K562 (cell line): ENCODE measurements around the gene CEP295NL. TPM values are rescaled to one million over a fixed set of nuclear protein-coding genes. Genes with fewer than 3 reads are reported as not detected.
A peak's percentile ranks its signal among the peaks of the same experiment; 100 is the strongest.

Experiments used
- ATAC-seq: fragments of 200-7000 bp; cut with Tn5 transposase; 3 replicates; pipeline ENCODE4 v1.9.1; 2020; ENCODE audit warnings: moderate library complexity
- BruUV-seq: library from RNA; stranded (reverse); fragments of 400-500 nt; replicated peaks from 2 replicates; lab custom pipeline; 2021; lab: Mats Ljungman, UMichigan
- CTCF ChIA-PET: fragments of 300-600 bp; formaldehyde crosslinking; extraction: SDS; loops from one replicate; lab custom pipeline; 2021; ENCODE audit warnings: low intra/inter-chr PET ratio; lab: Yijun Ruan, JAX
- POLR2A ChIA-PET: fragments of 300-600, 350-650 bp; sonication (Branson Sonifier 250); formaldehyde crosslinking; extraction: SDS; loops from one replicate; lab custom pipeline; 2021; ENCODE audit warnings: antibody characterized with exemption, inconsistent platforms; lab: Yijun Ruan, JAX
- DNase-seq, 4 experiments: peaks; one replicate each; pipeline versions ENCODE4 v3.0.0 to v3.0.0-alpha.2; 2011 to 2018; ENCODE audit warnings: low spot score in 3 of 4, mixed read lengths in 3 of 4; ENCODE audit errors: extremely low read depth in 1 of 4
- FAIRE-seq: peaks from 2 replicates; lab custom pipeline; 2011; peaks lifted over from hg19 to GRCh38; lab: Jason Lieb, UNC
- H2AFZ ChIP-seq: 2 replicates; pipeline ENCODE4 v1.6.0; 2011; ENCODE audit warnings: low read depth, low read length, control low read depth, inconsistent platforms
- H3K27ac ChIP-seq: fragments of 200-600 bp; 3 replicates; pipeline ENCODE4 v1.8.0; 2011; ENCODE audit warnings: low read depth, mild to moderate bottlenecking, control low read depth, inconsistent platforms, low read length, moderate library complexity, mixed read lengths; ENCODE audit errors: extremely low read depth
- H3K27me3 ChIP-seq, 2 experiments: fragments of 300-600 bp in 1 of 2; 2 replicates in 1 of 2; 3 replicates in 1 of 2; pipeline versions ENCODE4 v1.6.0 to v1.8.0; 2011; ENCODE audit warnings: inconsistent platforms in 2 of 2, low read length in 2 of 2, mild to moderate bottlenecking in 1 of 2, mixed read lengths in 1 of 2, moderate library complexity in 1 of 2; ENCODE audit not compliant: control insufficient read depth in 2 of 2, insufficient read depth in 2 of 2
- H3K36me3 ChIP-seq: fragments of 300-600 bp; 3 replicates; pipeline ENCODE4 v1.8.0; 2011; ENCODE audit warnings: mild to moderate bottlenecking, low read length, inconsistent platforms; ENCODE audit not compliant: control insufficient read depth, insufficient read depth
- H3K4me1 ChIP-seq, 2 experiments: fragments of 200-600 bp in 1 of 2; replicated peaks in 1 of 2; 2 replicates in 1 of 2; 3 replicates in 1 of 2; pipeline versions ENCODE4 v1.5.1 to v1.8.0; 2011; ENCODE audit warnings: inconsistent platforms in 2 of 2, low read length in 2 of 2, mild to moderate bottlenecking in 1 of 2, mixed read lengths in 1 of 2, moderate library complexity in 1 of 2; ENCODE audit not compliant: control insufficient read depth in 2 of 2, insufficient read depth in 2 of 2
- H3K4me2 ChIP-seq: 2 replicates; pipeline ENCODE4 v1.6.1; 2011; ENCODE audit warnings: low read length, control low read depth, inconsistent platforms, mixed read lengths; ENCODE audit not compliant: insufficient read depth
- H3K4me3 ChIP-seq: fragments of 200-600 bp; sonication (generic), shearing (Covaris generic); 2 replicates; pipeline ENCODE4 v1.5.1; 2016; ENCODE audit warnings: control low read depth, inconsistent platforms
- H3K79me2 ChIP-seq: fragments of 200-600 bp; 3 replicates; pipeline ENCODE4 v1.8.0; 2011; ENCODE audit warnings: low read length, inconsistent platforms; ENCODE audit not compliant: control insufficient read depth, insufficient read depth
- H3K9ac ChIP-seq, 2 experiments: 2 replicates each; pipeline versions ENCODE4 v1.6.0 to v1.6.1; 2011; ENCODE audit warnings: low read depth in 2 of 2, low read length in 2 of 2, control low read depth in 1 of 2, inconsistent platforms in 1 of 2, mild to moderate bottlenecking in 1 of 2, mixed read lengths in 1 of 2; ENCODE audit not compliant: insufficient read depth in 1 of 2
- H3K9me1 ChIP-seq: one replicate; pipeline ENCODE4 v1.6.0; 2011; ENCODE audit warnings: inconsistent platforms, mild to moderate bottlenecking, low read length, moderate library complexity; ENCODE audit not compliant: control insufficient read depth, insufficient read depth
- H3K9me3 ChIP-seq: replicated peaks from 2 replicates; pipeline ENCODE4 v1.5.1; 2011; ENCODE audit warnings: low read depth, low read length, inconsistent platforms; ENCODE audit not compliant: control insufficient read depth, insufficient read depth
- H4K20me1 ChIP-seq: replicated peaks from 2 replicates; pipeline ENCODE4 v1.6.1; 2011; ENCODE audit warnings: low read length, inconsistent platforms, mixed read lengths; ENCODE audit not compliant: control insufficient read depth, insufficient read depth
- ATF1 ChIP-seq, 2 experiments: fragments of 450-650 bp in 1 of 2; IDR thresholded peaks; 2 replicates each; pipeline ENCODE4 v1.6.1; 2016; ENCODE audit warnings: missing compliant biosample characterization in 1 of 2, missing genetic modification characterization in 1 of 2
- ATF7 ChIP-seq: fragments of 450-650 bp; IDR thresholded peaks from 2 replicates; pipeline ENCODE4 v1.7.1; 2014; ENCODE audit warnings: mild to moderate bottlenecking, moderate library complexity
- CCAR2 ChIP-seq: fragments of 200-400 bp; formaldehyde crosslinking; IDR thresholded peaks from 2 replicates; pipeline ENCODE4 v1.6.1; 2017; ENCODE audit warnings: mild to moderate bottlenecking, low read depth, low read length
- CEBPG ChIP-seq, 3 experiments: fragments of 200-800 bp in 1 of 3; sonication (Bioruptor generic) in 1 of 3; sonication (generic) in 1 of 3; formaldehyde crosslinking in 1 of 3; IDR thresholded peaks in 2 of 3; conservative IDR thresholded peaks in 1 of 3; 2 replicates each; pipeline versions ENCODE4 v1.6.1 to v1.8.0; 2016 to 2022; ENCODE audit warnings: missing compliant biosample characterization in 2 of 3, missing genetic modification characterization in 2 of 3, mild to moderate bottlenecking in 1 of 3, missing genetic modification reagents in 1 of 3
- CXXC5 ChIP-seq: fragments of 250-450 bp; sonication (Bioruptor Pico); IDR thresholded peaks from 2 replicates; pipeline ENCODE4 v1.8.0; 2022; ENCODE audit warnings: inconsistent platforms, mild to moderate bottlenecking, moderate library complexity
- FUS ChIP-seq: fragments of 200-400 bp; formaldehyde crosslinking; optimal IDR thresholded peaks from 2 replicates; pipeline ENCODE3; 2017; ENCODE audit warnings: low read depth, low read length
- HSF4 ChIP-seq: fragments of 250-450 bp; sonication (Bioruptor Pico); IDR thresholded peaks from 2 replicates; pipeline ENCODE4 v2.1.2; 2022; ENCODE audit warnings: mild to moderate bottlenecking, moderate library complexity, borderline replicate concordance
- JUND ChIP-seq, 2 experiments: IDR thresholded peaks; 2 replicates in 1 of 2; 3 replicates in 1 of 2; pipeline ENCODE4 v1.6.1; 2011; ENCODE audit warnings: borderline replicate concordance in 2 of 2, low read depth in 2 of 2, low read length in 2 of 2, improper control_type of control experiment in 1 of 2, missing biosample characterization in 1 of 2, missing genetic modification characterization in 1 of 2, missing genetic modification reagents in 1 of 2
- NR2F6 ChIP-seq: fragments of 450-650 bp; formaldehyde crosslinking; IDR thresholded peaks from 2 replicates; pipeline ENCODE4 v1.4.0; 2020; ENCODE audit warnings: mild to moderate bottlenecking
- SETDB1 ChIP-seq: IDR thresholded peaks from one replicate; pipeline ENCODE4 v1.6.1; 2012; ENCODE audit warnings: low read length, control low read depth, inconsistent platforms
- SRSF3 ChIP-seq: fragments of 200-400 bp; formaldehyde crosslinking; IDR thresholded peaks from 2 replicates; pipeline ENCODE4 v1.6.1; 2016; ENCODE audit warnings: mild to moderate bottlenecking, low read length, moderate library complexity; ENCODE audit not compliant: insufficient read depth
- TBP ChIP-seq: optimal IDR thresholded peaks from 2 replicates; pipeline ENCODE3; 2011; ENCODE audit warnings: low read depth, low read length, improper control_type of control experiment
- TEAD4 ChIP-seq, 2 experiments: sonication (generic) in 1 of 2; formaldehyde crosslinking in 1 of 2; IDR thresholded peaks; 2 replicates each; pipeline versions ENCODE4 v1.6.1 to v1.8.0; 2012 to 2022; ENCODE audit warnings: borderline replicate concordance in 1 of 2, inconsistent platforms in 1 of 2, low read length in 1 of 2, mild to moderate bottlenecking in 1 of 2, missing genetic modification reagents in 1 of 2
- ZNF551 ChIP-seq: fragments of 250-450 bp; sonication (Bioruptor Pico); IDR thresholded peaks from 2 replicates; pipeline ENCODE4 v1.5.0; 2021; ENCODE audit warnings: mild to moderate bottlenecking, moderate library complexity
- WGBS: fragments of 100-300 bp; shearing (Covaris generic); methylation state at CpG from one replicate; pipeline ENCODE4 v1.1.6; 2016; ENCODE audit warnings: low coverage, mixed read lengths; ENCODE audit not compliant: insufficient coverage; ENCODE audit errors: missing lambda C conversion rate; 5-methylcytosine and 5-hydroxymethylcytosine counted together
- in situ Hi-C: fragments of 300-500 bp; cut with MboI; formaldehyde crosslinking; loops from 4 replicates; pipeline ENCODE4 v1.15.0; 2018; ENCODE audit warnings: inconsistent platforms, mixed read lengths
- intact Hi-C: fragments of 100-400 bp; cut with micrococcal nuclease; formaldehyde crosslinking; loops from 2 replicates; pipeline ENCODE4 v1.14.2; 2022
- polyA plus RNA-seq, 8 experiments: library from polyadenylated mRNA; depleted of rRNA in 4 of 8; stranded (reverse) in 5 of 8; unstranded in 3 of 8; fragments of >200 nt; fragmentation: Nextera tagmentation in 2 of 8; fragmentation: Illumina TruSeq in 1 of 8; extraction: Ambion mirVana in 2 of 8; extraction: Trizol in 1 of 8; gene quantifications; 2 replicates each; pipeline versions ENCODE4 v1.2.1 to v1.2.3, GENCODE V29; 2011 to 2014; ENCODE audit warnings: inconsistent platforms in 1 of 8, missing spikeins in 1 of 8
- total RNA-seq, 7 experiments: library from RNA; depleted of rRNA in 6 of 7; stranded (reverse); fragments of >200 nt in 6 of 7; fragmentation: Illumina TruSeq in 2 of 7; extraction: Trizol in 2 of 7; gene quantifications; 2 replicates each; pipeline versions ENCODE4 v1.2.1 to v1.2.3, GENCODE V29; 2011 to 2021; ENCODE audit warnings: low replicate concordance in 1 of 7
- TF ChIP-seq, protein P1 (sequence below), 3 experiments: IDR thresholded peaks in 2 of 3; conservative IDR thresholded peaks in 1 of 3; 2 replicates each; pipeline ENCODE4 v1.5.1; 2011 to 2012; ENCODE audit warnings: low read length in 3 of 3, mild to moderate bottlenecking in 3 of 3, control low read depth in 2 of 3, improper control_type of control experiment in 1 of 3, inconsistent platforms in 1 of 3, low read depth in 1 of 3, mixed read lengths in 1 of 3, moderate library complexity in 1 of 3; ENCODE audit not compliant: insufficient read depth in 2 of 3
- TF ChIP-seq, protein P2 (sequence below), 2 experiments: fragments of 450-650 bp in 1 of 2; sonication (generic) in 1 of 2; formaldehyde crosslinking in 1 of 2; IDR thresholded peaks in 1 of 2; conservative IDR thresholded peaks in 1 of 2; 2 replicates each; pipeline versions ENCODE4 v1.6.1 to v1.8.1; 2016 to 2023; ENCODE audit warnings: mild to moderate bottlenecking in 2 of 2, moderate library complexity in 2 of 2, inconsistent platforms in 1 of 2, missing genetic modification reagents in 1 of 2
- TF ChIP-seq, protein P3 (sequence below): fragments of 250-450 bp; sonication (Bioruptor Pico); IDR thresholded peaks from 2 replicates; pipeline ENCODE4 v1.9.0; 2021; ENCODE audit warnings: mild to moderate bottlenecking

CEP295NL gene
- total and polyA plus RNA-seq, 9 of the 15 experiments (the other 6 are each of a cell fraction or from before 2014, with no cell fraction given): not detected

DNA sequence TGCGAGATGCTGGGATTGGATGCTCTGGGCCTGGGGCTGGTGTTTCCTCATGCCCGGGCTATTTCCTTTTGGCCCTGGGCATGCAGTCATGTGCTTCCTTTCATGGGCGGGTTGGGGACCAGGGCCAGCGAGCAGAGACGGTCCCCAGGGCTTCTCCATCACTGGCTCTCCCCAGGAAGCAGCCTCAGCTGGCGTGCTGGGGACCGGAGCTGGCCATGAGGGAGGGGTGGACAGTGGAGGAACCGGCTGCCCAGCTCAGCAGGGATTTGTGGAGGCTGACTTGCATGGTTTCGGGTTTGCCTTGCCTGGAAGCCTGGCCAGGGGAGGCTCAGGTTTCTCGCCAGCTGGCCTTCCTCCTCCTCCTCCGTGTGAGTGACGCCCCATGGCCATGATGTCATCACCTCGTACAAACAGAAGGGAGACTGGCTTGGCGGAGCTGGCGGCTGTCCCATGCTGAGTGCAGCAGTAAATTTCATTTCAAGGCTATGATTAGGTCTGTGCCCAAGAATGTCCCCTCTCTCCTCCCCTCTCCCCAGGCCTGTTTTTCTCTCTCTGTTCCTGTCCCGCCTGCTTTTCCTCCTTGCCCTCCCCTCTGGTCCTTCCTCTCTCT is 31.1 kb upstream of the CEP295NL start:
- intact Hi-C loops (no loop called here), in situ Hi-C loops (no loop called here)
- ChIA-PET CTCF (no interaction called here), POLR2A (interaction anchor here (0.7 kb wide), 1 partner anchor 604 kb away, joined by 3 read pairs; no protein-coding TSS in a partner anchor)
- ATAC-seq (peak; percentile 46), DNase-seq (no peak), FAIRE-seq (no peak)
- Histone ChIP-seq H2AFZ (no peak overlapping the region), H3K36me3 (no peaks in the 10 kb centered on the region), H3K4me1 (peaks cover 3 to 13% of the 10 kb centered on the region in 2 experiments; a peak in 3 of 5 replicates), H3K9ac (no peak overlapping the region), H3K9me1 (no peaks in the 10 kb centered on the region), H3K4me3 (no peak overlapping the region), H4K20me1 (0 out of 2 replicates have a peak, but pooled peaks cover 15% of the 10 kb centered on the region), H3K4me2 (no peak overlapping the region), H3K79me2 (no peaks in the 10 kb centered on the region), H3K27me3 (peaks cover 48 to 86% of the 10 kb centered on the region in 2 experiments), H3K27ac (no peak overlapping the region), H3K9me3 (no peaks in the 10 kb centered on the region)
- 3% methylated on average over 13 of the region's 16 CpGs for WGBS
- BruUV-seq: no TSS peak
- TF ChIP-seq ATF1 (CRISPR knock-in tag; IDR thresholded peaks at IDR 0.05) (no peak), ATF1 (tag; IDR thresholded peaks at IDR 0.05) (peak; percentile 41; the same call in 1 of the 2 replicates), SRSF3 (no peak), ZNF551 (no peak), CCAR2 (no peak), CXXC5 (no peak), JUND (IDR thresholded peaks at IDR 0.05; ENCODE audit: borderline replicate concordance, low read depth, low read length) (0 out of 2 replicates have a peak, but pooled peaks have one; percentile 14), JUND (tag; IDR thresholded peaks at IDR 0.05; ENCODE audit: borderline replicate concordance, low read depth, low read length) (0 out of 3 replicates have a peak, but pooled peaks have one; percentile 14), FUS (no peak), CEBPG (CRISPR knock-in tag; IDR thresholded peaks at IDR 0.05) (0 out of 2 replicates have a peak, but pooled peaks have one; percentile 28), CEBPG (tag; conservative IDR thresholded peaks at IDR 0.05 in 1 of 2, IDR thresholded peaks at IDR 0.05 in 1 of 2) (no peak), SETDB1 (no peak), TBP (no peak), TEAD4 (IDR thresholded peaks at IDR 0.05; ENCODE audit: low read length) (no peak), TEAD4 (CRISPR knock-in tag; IDR thresholded peaks at IDR 0.05; ENCODE audit: borderline replicate concordance) (no peak), NR2F6 (CRISPR knock-in tag) (no peak), HSF4 (CRISPR knock-in tag) (no peak), ATF7 (peak; percentile 65)
- TF ChIP-seq, protein P1, sequence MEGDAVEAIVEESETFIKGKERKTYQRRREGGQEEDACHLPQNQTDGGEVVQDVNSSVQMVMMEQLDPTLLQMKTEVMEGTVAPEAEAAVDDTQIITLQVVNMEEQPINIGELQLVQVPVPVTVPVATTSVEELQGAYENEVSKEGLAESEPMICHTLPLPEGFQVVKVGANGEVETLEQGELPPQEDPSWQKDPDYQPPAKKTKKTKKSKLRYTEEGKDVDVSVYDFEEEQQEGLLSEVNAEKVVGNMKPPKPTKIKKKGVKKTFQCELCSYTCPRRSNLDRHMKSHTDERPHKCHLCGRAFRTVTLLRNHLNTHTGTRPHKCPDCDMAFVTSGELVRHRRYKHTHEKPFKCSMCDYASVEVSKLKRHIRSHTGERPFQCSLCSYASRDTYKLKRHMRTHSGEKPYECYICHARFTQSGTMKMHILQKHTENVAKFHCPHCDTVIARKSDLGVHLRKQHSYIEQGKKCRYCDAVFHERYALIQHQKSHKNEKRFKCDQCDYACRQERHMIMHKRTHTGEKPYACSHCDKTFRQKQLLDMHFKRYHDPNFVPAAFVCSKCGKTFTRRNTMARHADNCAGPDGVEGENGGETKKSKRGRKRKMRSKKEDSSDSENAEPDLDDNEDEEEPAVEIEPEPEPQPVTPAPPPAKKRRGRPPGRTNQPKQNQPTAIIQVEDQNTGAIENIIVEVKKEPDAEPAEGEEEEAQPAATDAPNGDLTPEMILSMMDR (IDR thresholded peaks at IDR 0.05 in 2 of 3, conservative IDR thresholded peaks at IDR 0.05 in 1 of 3; ENCODE audit: insufficient read depth in 2 of 3, low read depth in 1 of 3, low read length in 3 of 3): no peak
- TF ChIP-seq, protein P2, sequence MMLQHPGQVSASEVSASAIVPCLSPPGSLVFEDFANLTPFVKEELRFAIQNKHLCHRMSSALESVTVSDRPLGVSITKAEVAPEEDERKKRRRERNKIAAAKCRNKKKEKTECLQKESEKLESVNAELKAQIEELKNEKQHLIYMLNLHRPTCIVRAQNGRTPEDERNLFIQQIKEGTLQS (IDR thresholded peaks at IDR 0.05): peak; percentile 80
- TF ChIP-seq, protein P2 (CRISPR knock-in tag; conservative IDR thresholded peaks at IDR 0.05): no peak
- TF ChIP-seq, protein P3, sequence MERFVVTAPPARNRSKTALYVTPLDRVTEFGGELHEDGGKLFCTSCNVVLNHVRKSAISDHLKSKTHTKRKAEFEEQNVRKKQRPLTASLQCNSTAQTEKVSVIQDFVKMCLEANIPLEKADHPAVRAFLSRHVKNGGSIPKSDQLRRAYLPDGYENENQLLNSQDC: no peak
